A673 (cell line): ENCODE results near the gene BSPH1.

Experiments
- CTCF ChIP-seq: fragments of 300-800, 200-600 bp; sonication (generic); conservative IDR thresholded peaks from 2 replicates; pipeline ENCODE4 v1.5.1; 2017; ENCODE audit warnings: low read depth, mild to moderate bottlenecking, antibody characterized with exemption, low read length, moderate library complexity, mixed read lengths
- EZH2 ChIP-seq: fragments of 200-600 bp; sonication (generic); IDR thresholded peaks from 2 replicates; pipeline ENCODE4 v1.6.1; 2017; ENCODE audit warnings: borderline replicate concordance, low read depth, mild to moderate bottlenecking, mixed read lengths, antibody characterized with exemption, low read length; ENCODE audit not compliant: poor library complexity, severe bottlenecking

- TF ChIP-seq CTCF (peak; percentile 45), EZH2 (no peak)
Observed at GRCh38 chr19:48006762-48007161, 14.8 kb upstream of the BSPH1 start.
